Endometrial microvascular endothelial cells (primary cell): ENCODE results near the gene PTPN21. TPM values are rescaled to one million over a fixed set of nuclear protein-coding genes. Genes with fewer than 3 reads are reported as not detected.
"Not testable (repeated sequence)": the region's sequence is repeated elsewhere in the genome, so short reads cannot be mapped to it uniquely, and the experiment has no call there.

ENCODE experiments used
- in situ Hi-C: cut with HindIII; loops from 2 replicates; pipeline ENCODE4 v1.10.0; 2017; ENCODE audit warnings: low sequenced_read_pairs, low pct_unique_long_range_greater_than_20kb; ENCODE audit errors: inconsistent ontology term
- total RNA-seq: library from RNA; depleted of rRNA; stranded (reverse); fragments of >200 nt; gene quantifications from one replicate; pipeline ENCODE4 v1.2.3, GENCODE V29; 2015; ENCODE audit errors: inconsistent ontology term

Gene PTPN21
- total RNA-seq, 1 donor from 2014 or later: 8.0 TPM

- in situ Hi-C loops: no loop called here
These were observed 1.8 kb upstream of the PTPN21 start for GRCh38 chr14:88556581-88556980.

- in situ Hi-C loops: no loop called here
These were observed 836 bp downstream of the PTPN21 start for GRCh38 chr14:88553886-88554456.

DNA sequence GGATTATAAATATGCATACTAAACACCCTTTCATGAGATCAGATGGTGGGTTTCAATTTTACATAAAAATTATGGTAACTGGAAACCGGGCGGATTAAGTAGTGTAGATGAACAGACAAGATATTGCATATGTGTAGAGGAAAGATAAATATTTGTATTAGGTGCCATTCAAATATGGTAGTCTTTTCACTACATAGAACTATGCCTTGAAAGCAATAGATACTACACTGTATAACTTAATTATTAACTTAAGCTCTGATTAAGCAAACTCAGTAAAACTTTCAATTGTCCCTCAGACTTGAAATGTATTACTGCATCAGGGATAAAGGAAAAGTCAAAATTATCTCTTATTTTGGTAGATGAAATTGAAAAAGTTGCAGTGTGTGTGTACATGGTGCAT, 1.9 kb downstream of the PTPN21 start:
- in situ Hi-C loops: no loop called here

GRCh38 chr14:88551980-88552431, 2.8 kb downstream of the PTPN21 start:
- in situ Hi-C loops: no loop called here

DNA sequence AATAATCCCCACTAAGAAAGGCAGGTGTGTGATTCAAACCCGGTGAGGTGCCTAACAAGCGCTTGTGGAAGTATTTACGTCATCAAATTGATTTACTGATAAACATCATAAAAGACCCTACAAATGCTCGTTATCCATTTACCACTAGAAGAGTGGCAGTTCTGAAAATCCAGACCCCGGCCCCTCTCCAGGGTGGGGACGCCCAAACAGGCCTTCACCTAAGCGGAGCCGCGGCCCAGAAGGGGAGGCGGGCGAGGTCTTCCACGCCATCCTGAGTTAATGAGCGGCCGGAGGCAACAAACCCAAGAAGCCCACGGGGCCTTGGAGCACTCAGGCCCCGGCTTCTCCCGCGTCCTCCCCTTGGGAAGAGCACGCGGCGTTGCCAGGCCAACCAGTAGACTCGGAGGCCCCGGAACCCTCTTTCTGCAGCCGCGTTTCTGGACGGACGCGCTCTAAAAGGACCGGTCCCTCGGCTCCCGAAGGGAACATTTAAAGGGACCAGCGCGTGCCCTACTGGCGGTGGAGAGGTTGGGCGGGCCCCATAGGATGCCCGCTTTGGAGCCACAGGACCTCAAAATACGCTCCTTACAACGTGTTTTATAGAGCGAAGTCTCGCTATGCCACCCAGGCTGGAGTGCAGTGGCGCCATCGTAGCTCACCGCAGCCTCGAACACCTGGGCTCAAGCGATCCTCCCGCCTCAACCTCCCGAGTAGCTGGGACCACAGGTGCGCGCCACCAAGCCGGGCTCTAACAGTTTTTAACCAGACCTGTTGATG, 3.5 kb downstream of the PTPN21 start:
- in situ Hi-C loops: no loop called here

DNA sequence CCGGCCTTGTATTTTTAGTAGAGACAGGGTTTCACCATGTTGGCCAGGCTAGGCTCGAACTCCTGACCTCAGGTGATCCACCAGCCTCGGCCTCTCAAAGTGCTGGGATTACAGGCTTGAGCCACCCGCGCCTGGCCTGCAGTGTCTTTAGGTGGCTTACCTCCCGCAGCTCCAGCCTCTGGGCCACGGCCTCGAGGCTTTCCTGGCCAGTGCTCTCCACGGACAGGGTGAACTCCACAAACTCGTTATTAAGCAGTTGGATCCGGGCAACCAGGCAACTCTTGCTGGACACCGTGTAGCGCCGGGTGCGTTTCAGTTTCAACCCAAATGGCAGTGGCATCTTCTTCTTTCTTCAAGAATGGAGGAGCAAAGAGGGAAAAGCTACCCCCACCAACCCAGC, 4.7 kb downstream of the PTPN21 start:
- in situ Hi-C loops: no loop called here

DNA sequence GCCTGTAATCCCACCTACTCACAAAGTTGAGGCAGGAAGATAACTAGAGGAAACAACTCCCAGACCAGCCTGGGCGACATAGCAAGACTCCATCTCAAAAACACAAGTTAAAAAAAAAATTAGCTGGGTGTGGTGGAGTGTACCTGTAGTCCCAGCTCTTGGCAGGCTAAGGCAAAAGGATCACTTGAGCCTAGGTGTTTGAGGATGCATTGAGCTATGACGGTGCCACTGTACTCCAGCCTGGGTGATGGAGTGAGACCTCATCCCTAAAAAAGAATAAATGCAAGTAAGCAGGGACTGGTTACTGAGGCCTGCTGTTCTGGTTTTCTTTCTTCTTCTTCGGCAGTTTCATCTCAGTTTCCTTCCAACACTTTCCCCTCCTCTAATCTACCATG, 7.4 kb downstream of the PTPN21 start:
- in situ Hi-C loops: no loop called here

- in situ Hi-C loops: no loop called here
These were observed 8.0 kb downstream of the PTPN21 start for GRCh38 chr14:88546621-88547385.

DNA sequence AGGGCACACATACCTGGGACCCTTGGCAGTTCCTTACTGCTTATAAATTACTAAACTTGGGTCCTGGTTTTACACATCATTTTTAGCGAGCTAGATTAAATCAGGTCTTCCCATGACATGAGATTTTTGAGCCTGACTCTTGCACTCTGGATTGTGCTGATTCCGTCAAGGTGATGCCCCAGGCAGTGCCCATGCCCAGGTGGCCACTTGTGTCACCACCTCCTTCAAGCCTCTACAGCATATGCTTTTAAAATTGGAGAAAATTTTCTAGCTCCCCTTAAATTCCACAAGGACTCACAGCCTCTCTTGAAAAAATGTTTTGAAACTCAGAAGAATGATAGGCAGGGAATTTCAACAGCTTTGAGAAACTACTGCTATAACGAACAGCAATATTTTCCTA, 9.6 kb downstream of the PTPN21 start:
- in situ Hi-C loops: no loop called here

- in situ Hi-C loops: no loop called here
These were observed 11.7 kb downstream of the PTPN21 start for GRCh38 chr14:88542857-88543795.

- in situ Hi-C loops: no loop called here
These were observed 13.5 kb downstream of the PTPN21 start for GRCh38 chr14:88541324-88541723.

DNA sequence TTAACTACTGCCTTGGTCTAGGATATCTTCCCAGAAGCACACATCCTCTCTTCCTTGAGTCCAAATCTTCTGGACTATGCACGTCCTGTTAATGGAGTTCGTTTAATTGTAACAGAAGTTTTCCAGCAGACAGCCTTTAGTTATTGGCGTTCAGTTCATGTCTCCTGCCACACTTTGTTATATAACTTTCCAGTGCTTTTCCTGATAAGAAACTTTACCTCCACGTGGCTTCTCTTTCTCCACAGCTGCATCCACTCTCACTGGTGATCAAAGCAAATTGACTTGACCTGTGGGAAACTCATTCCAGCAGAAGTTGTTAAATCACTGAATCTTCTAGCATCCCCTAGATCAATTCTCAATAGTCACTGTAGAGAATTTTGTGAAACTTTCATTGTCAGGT, 19.0 kb downstream of the PTPN21 start:
- in situ Hi-C loops: no loop called here

GRCh38 chr14:88535149-88535548, 19.7 kb downstream of the PTPN21 start:
- in situ Hi-C loops: no loop called here

DNA sequence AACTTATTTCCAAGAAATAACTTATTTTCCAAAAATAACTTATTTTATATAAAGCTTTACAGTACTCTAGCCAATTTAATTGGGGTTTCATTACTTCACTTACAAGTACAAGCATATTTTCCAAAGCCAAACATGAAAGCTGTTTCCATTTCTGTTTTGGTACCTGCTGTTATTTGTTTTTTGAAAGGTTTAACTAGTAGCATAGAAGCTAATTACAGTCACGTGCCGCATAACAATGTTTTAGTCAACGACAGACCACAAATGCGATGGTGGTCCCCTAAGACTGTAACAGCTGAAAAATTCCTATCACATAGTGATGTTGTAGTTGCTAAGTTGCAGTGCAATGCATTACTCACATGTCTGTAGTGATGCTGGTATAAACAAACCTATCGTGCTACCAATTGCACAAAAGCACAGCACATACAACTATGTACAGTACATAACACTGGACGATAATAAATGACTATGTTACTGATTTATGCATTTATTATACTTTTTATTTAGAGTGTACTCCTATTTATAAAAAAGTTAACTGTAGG, 21.7 kb downstream of the PTPN21 start:
- in situ Hi-C loops: no loop called here

DNA sequence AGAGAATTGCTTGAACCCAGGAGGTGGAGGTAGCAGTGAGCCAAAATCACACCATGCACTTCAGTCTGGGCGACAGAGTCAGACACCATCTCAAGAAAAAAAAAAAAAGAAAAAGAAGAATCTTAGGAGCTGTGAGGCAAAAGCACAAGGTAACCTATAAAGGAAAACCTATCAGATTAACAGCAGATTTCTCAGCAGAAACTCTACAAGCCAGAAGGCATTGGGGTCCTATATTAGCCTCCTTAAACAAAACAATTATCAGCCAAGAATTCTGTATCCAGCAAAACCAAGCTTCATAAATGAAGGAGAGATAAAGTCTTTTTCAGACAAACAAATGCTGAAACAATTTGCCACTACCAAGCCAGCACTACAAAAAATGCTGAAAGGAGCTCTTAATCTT, 24.9 kb downstream of the PTPN21 start:
- in situ Hi-C loops: not testable (repeated sequence)

- in situ Hi-C loops: no loop called here
These were observed 32.4 kb downstream of the PTPN21 start for GRCh38 chr14:88522393-88522792.

- in situ Hi-C loops: no loop called here
These were observed 33.0 kb downstream of the PTPN21 start for GRCh38 chr14:88521818-88522217.

DNA sequence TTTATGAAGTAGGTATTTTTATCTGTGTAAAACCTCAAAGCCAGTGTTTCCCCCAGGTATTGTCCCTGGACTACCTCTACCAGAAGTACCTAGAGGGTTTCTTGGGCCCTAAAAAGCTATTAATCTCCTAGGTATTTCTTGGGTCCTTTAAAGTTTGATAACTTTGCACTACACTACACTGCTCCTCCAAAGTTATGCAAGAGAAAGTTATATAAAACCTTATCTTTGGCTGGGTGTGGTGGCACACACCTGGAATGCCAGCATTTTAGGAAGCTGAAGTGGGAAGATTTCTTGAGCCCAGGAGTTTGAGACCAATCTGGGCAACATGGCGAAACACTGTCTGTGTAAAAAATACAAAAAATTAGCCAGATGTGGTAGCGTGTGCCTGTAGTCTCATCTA, 34.9 kb downstream of the PTPN21 start:
- in situ Hi-C loops: no loop called here
